22Rv1 (cell line): Measurements from ENCODE around the gene BTBD8.
"Not testable (repeated sequence)": the region's sequence is repeated elsewhere in the genome, so short reads cannot be mapped to it uniquely, and the experiment has no call there.

ENCODE experiments used
- ZFX ChIP-seq: fragments of 450-650 bp; IDR thresholded peaks from 2 replicates; pipeline ENCODE4 v1.6.1; 2017; ENCODE audit warnings: antibody characterized with exemption, borderline replicate concordance
- TF ChIP-seq, protein P1 (sequence below): fragments of 450-650 bp; IDR thresholded peaks from 2 replicates; pipeline ENCODE4 v1.5.1; 2017; ENCODE audit warnings: mild to moderate bottlenecking

DNA sequence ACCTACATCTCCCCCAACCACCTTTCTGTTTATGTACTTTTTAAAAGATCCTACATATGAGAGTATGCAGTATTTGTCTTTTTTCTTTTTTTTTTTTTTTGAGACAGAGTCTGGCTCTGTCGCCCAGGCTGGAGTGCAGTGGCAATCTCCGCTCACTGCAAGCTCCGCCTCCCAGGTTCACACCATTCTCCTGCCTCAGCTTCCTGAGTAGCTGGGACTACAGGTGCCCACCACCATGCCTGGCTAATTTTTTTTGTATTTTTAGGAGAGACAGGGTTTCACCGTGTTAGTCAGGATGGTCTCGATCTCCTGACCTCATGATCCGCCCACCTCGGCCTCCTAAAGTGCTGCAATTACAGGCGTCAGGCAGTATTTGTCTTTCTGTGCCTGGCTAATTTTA lies 2.1 kb upstream of the BTBD8 start:
- TF ChIP-seq, protein P1, sequence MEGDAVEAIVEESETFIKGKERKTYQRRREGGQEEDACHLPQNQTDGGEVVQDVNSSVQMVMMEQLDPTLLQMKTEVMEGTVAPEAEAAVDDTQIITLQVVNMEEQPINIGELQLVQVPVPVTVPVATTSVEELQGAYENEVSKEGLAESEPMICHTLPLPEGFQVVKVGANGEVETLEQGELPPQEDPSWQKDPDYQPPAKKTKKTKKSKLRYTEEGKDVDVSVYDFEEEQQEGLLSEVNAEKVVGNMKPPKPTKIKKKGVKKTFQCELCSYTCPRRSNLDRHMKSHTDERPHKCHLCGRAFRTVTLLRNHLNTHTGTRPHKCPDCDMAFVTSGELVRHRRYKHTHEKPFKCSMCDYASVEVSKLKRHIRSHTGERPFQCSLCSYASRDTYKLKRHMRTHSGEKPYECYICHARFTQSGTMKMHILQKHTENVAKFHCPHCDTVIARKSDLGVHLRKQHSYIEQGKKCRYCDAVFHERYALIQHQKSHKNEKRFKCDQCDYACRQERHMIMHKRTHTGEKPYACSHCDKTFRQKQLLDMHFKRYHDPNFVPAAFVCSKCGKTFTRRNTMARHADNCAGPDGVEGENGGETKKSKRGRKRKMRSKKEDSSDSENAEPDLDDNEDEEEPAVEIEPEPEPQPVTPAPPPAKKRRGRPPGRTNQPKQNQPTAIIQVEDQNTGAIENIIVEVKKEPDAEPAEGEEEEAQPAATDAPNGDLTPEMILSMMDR, result not testable (repeated sequence)
- TF ChIP-seq ZFX, result not testable (repeated sequence)
